Astrocyte of the cerebellum (primary cell): ENCODE data around the gene CACTIN.

Source experiments
- DNase-seq: peaks from one replicate; pipeline ENCODE4 v3.0.0-alpha.2; 2011; ENCODE audit warnings: low read depth
- H3K4me3 ChIP-seq: 2 replicates; pipeline ENCODE4 v1.5.1; 2011; ENCODE audit warnings: mild to moderate bottlenecking, low read depth, low read length, moderate library complexity
- CTCF ChIP-seq: IDR thresholded peaks from 2 replicates; pipeline ENCODE4 v1.5.1; 2012; ENCODE audit warnings: low read length, low read depth, moderate library complexity, mild to moderate bottlenecking; ENCODE audit errors: missing control alignments
- in situ Hi-C: cut with HindIII; loops from 2 replicates; pipeline ENCODE4 v1.10.0; 2017; ENCODE audit warnings: low sequenced_read_pairs

Gene CACTIN

DNA sequence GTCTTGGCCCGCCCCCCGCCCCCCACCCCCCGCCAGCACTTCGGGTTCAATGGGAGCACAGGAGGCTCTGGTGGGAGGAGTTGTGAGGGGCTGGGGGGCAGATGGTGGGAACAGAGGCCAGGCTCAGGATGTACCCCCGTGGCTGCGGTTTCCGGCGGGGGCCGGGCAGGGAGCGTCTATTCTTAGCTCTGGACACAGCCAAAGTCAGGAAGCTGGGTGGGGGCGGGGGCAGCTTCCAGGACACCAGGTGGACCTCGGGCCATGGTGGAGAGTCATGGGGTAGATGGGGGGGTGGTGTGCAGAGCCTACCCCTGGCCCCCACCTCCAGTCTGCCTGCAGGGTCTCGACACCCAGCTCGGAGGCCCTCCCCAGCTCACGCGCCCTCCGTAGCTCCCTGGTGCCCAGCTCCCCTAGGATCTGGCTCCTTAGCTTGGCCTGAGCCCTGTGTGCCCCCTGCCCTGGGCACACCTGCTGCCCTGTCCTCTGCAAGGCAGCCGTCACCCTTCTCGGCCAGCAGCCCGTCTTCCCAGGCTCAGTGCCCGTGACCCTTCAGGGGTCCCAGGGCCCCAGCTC, 17.8 kb downstream of the CACTIN start:
- no peak overlapping the region for H3K4me3 ChIP-seq
- no peak for DNase-seq
- in situ Hi-C loops, result no loop called here
- no peak for TF ChIP-seq CTCF

DNA sequence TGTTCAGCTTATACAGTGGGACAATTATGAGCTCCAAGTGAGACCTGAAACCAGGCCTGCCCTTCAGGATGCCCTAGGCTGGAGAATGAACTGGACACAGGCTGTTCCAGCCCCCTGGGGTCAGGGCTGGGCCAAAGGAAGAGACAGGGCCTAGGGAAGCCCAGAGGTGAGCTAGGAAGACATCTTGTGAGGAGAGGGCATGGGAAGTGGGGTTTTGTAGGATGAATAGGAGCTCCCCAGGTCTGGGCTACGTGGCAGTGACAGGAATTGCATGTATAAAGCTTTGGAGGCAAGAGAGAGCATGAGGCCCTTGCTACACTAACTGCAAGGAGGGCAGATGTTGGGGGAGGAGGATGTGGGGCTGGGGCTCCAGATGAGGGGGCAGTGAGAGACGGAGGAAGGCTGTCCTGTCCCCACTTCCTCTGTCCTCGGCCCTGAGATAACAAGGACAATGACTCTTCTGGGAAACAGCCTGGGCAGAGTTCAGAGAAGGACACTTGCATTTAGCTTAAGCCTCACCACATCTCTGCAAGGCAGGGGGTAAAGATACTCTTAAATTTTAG, 18.4 kb downstream of the CACTIN start:
- TF ChIP-seq CTCF, result no peak
- no peak overlapping the region for H3K4me3 ChIP-seq
- DNase-seq, result no peak
- in situ Hi-C loops, result no loop called here

DNA sequence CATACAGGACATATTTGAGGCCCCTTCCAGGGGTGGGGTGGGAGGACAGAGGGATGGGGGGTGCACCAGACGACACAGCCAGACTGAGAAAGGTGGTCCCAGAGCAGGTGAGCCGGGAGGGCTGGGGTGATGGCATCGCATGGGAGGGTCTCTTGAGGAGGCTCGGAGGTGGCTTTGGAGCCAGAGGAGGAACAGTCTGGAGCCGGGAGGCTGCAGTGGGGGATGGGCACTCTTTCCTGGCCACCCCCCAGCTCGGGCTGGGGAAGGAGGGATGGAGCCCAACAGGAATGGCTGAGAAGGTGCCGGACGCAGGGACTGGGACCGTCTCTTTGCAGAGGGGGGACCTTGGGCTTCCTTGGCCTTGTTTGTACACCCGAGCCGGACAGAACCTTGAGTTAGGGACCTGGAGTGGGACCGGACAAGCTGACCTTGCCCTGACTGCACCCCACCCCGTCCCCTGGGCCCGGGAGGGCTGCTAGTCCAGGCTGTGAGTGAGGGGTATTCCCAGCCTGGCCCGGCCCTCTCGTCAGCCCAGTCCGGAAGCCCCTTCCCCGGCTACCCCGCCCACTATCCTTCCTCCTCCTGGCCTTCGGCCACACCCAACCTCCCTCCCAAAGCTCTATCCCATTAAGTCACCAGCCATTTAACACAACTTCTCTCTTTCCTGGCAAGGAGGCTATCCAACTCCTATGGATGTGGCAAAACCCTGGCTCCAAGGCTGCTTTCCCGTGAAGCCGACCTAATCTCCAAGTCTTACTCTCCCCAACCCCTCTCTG, 19.1 kb downstream of the CACTIN start:
- peak overlapping the region; percentile 46 for H3K4me3 ChIP-seq
- DNase-seq, result no peak
- TF ChIP-seq CTCF, result no peak
- in situ Hi-C loops, result no loop called here

DNA sequence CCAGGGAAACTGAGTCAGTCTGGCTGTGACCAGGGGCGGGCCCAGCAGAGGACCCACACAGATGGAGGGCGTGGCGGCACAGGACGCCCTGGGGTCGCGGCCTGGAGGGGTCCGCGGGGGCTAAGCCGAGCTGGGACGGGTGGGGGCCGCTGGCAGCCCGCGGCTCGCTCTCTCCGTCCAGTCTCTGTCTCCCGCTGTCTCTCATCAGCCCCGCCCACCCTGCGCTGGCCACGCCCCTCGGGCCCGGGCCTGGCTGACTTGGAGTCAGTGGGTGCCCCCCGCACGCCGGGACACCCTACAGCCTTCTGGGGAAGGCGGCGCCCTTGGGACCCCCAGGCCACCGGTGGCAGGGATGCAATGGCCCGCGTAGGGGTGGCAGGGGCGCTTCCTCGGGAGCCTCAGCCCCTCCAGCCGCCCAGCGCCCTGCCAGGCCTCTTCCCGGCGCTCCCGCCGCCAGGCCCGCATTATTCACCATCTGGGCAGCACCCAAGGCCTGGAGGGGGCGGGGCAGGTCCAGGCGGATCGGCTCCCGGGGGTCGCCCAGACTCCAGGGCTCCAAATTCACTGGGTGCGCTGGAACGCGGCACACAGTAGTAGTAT, 19.8 kb downstream of the CACTIN start, which contains the start of gene TBXA2R:
Gene TBXA2R (minus strand): TSS at position 186 of the 600 bp plus-strand sequence. CDS start 6,241 bp downstream, outside the sequence.
- no peak for TF ChIP-seq CTCF
- DNase-seq, result no peak
- in situ Hi-C loops, result no loop called here
- H3K4me3 ChIP-seq, result peak within 1 kb of the TSS; percentile 46

GRCh38 chr19:3606174-3606689, 20.4 kb downstream of the CACTIN start:
- no peak for TF ChIP-seq CTCF
- peak overlapping the region; percentile 46 for H3K4me3 ChIP-seq
- no peak for DNase-seq
- in situ Hi-C loops, result no loop called here

DNA sequence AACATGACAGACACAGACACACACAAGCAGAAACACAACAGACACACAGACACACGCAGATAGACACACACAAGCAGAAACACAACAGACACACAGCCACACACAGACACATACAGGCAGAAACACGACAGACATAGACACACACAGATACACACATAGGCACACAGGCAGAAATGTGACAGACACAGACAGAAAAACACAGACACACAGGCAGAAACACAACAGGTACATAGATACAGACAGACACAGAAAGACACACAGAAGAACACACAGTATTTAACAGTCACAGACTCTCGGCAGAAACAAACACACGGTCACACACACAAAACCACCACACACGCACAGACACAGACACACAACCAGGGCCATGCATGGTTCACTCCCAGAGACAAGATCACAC, 20.8 kb downstream of the CACTIN start:
- H3K4me3 ChIP-seq, result peak overlapping the region; percentile 46
- no peak for TF ChIP-seq CTCF
- in situ Hi-C loops, result no loop called here
- DNase-seq, result no peak
